GM12875 (cell line): ENCODE measurements around the gene BAAT.
A peak's percentile ranks its signal among the peaks of the same experiment; 100 is the strongest.

Experiments
- H3K4me3 ChIP-seq: one replicate; pipeline ENCODE4 v1.5.1; 2011; ENCODE audit warnings: low read depth, low read length, control low read depth
- CTCF ChIP-seq: IDR thresholded peaks from 2 replicates; pipeline ENCODE4 v1.5.1; 2011; ENCODE audit warnings: low read depth, mild to moderate bottlenecking, control low read depth, inconsistent platforms, low read length, moderate library complexity, borderline replicate concordance; ENCODE audit not compliant: insufficient read depth

BAAT gene

DNA sequence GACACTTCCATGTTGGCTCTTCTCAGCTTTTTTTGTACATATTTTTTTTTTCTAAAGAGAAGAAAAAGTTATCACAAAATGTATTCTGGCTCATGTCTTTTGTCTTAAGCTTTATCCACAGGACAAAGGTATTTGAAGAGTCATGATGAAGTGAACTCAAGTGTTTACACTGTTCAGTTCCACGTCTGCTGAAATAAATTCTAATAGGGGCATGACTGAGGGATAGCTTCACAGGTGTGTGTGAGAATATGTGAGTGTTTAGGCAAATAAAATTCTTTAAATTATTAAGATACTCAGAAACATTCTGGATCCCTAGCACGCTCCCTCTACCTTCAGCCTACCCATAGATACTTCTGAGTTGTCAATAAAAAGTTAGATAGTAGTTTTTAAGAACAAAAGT is 59.8 kb downstream of the BAAT start:
- no peak for TF ChIP-seq CTCF
- H3K4me3 ChIP-seq, result no peak overlapping the region

GRCh38 chr9:101324245-101324804 is 60.5 kb downstream of the BAAT start:
- TF ChIP-seq CTCF, result no peak
- H3K4me3 ChIP-seq, result no peak overlapping the region

GRCh38 chr9:101323129-101323528 is 61.7 kb downstream of the BAAT start:
- H3K4me3 ChIP-seq, result no peak overlapping the region
- TF ChIP-seq CTCF, result no peak

DNA sequence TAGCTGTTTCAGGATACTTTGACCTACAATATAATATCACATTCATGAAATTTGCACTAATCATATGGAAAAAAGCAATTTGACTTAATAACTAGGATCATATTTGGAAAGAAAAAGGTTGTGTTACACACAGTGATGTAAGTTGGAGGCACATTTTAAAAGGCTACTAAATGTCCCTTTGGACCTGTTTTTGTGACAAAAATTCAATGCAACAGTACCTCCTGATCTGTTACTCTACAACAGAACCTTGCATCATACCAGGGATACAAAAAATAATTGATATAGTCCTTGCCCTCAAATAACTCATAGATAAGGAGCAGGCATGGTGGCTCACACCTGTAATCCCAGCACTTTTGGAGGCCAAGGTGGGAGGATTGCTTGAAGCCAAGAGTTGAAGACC is 67.1 kb downstream of the BAAT start:
- no peak for TF ChIP-seq CTCF

DNA sequence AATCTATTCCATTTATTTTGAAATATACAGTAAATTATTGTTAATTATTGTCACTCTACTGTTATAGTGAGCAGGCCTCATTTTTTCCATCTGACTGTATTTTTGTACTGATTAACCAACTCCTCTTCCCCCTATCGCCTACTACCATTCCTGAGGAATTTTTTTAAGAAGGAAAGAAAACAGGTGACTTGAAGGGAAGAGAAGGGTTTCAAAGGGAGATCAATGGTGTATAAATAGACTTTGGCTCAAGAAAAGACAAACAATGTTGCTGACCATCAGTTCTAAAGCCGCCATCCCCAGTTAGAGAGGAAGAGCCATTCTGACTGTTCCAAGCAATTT is 69.7 kb downstream of the BAAT start:
- no peak for TF ChIP-seq CTCF
- no peak overlapping the region for H3K4me3 ChIP-seq

More for the DNA sequence above, 67.1 kb downstream of the BAAT start:
- no peak overlapping the region for H3K4me3 ChIP-seq

- no peak for TF ChIP-seq CTCF
- H3K4me3 ChIP-seq, result no peak overlapping the region
Observed at GRCh38 chr9:101312661-101313060, 72.1 kb downstream of the BAAT start.

GRCh38 chr9:101311758-101312420 is 72.9 kb downstream of the BAAT start:
- peak; percentile 43; the same call in 1 of the 2 replicates for TF ChIP-seq CTCF
- H3K4me3 ChIP-seq, result no peak overlapping the region
